ENCODE results near the gene CD58.

Gene CD58

DNA sequence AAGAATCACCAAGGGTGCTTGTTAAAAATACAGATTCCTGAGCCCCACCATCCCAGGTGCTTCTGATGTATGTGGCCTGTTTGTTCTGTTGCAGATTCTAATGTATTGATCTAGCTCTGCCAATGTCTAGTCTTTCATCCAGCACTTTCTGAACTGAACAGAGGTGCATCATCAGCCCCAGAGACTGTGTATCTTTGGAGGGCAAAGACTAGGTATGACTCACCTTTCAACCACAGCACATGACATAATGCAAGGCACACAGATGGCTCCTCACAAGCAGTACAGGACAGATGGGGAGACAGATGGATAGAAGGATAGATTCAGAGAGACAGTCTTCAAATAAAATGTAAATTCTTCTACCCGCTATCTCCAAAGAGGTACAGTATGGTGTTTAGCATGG lies 32.3 kb downstream of the CD58 start:
- DNase-seq (ENCODE audit: low spot score) = peak; percentile 19

DNA sequence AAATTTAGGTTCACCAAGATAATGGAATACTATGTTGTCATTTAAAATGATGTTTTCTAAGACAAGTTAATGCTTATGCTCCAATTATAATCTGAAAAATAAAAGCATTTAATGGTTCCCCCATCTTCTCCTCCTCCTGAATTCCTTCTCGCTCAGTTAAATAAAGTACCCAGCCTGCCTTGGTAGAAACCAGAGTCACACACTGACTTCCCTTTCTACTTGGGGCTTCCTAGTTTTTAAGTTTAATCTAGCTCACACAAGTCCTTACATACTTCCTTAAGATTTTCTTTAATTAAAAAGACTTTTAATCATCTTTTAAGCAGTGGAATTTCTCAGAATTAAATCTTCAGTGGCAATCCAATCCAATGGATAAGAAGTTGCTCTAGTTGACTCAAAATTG lies 32.9 kb downstream of the CD58 start:
- no peak for DNase-seq (ENCODE audit: low spot score)

DNA sequence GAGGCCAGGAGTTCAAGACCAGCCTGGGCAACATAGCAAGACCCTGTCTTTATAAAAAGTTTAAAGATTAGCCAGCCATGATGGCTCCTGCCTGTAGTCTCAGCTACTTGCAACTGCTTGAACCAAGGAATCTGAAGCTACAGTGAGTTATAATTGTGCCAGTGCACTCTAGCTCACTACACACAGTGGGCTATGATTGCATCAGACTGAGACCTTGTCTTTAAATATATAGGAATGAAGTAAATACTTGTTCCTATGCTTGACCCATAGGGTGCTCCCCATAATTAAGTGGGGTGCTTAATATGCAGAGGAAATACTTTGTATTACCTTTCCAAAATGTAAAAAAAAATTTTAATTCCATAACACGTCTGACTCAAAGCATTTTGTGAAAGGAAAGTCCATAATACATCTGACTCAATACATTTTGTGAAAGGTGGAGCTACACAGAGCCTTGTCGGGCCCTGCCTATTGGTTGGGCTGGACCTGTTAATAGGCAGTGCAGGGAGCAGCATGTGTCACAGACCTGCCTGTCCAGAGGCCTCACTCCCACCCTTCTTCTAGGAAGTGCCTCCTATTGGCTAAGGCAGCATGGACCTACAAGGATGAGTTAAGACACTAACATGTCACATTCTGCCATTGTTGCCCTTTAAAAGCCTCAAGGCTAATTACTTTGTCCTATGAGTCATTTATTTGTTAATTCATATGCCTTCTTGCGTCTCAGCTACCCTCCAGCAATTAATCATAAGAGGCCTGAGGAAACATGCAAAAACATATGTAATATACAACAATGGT lies 33.6 kb downstream of the CD58 start:
- no peak for DNase-seq (ENCODE audit: low spot score)

DNA sequence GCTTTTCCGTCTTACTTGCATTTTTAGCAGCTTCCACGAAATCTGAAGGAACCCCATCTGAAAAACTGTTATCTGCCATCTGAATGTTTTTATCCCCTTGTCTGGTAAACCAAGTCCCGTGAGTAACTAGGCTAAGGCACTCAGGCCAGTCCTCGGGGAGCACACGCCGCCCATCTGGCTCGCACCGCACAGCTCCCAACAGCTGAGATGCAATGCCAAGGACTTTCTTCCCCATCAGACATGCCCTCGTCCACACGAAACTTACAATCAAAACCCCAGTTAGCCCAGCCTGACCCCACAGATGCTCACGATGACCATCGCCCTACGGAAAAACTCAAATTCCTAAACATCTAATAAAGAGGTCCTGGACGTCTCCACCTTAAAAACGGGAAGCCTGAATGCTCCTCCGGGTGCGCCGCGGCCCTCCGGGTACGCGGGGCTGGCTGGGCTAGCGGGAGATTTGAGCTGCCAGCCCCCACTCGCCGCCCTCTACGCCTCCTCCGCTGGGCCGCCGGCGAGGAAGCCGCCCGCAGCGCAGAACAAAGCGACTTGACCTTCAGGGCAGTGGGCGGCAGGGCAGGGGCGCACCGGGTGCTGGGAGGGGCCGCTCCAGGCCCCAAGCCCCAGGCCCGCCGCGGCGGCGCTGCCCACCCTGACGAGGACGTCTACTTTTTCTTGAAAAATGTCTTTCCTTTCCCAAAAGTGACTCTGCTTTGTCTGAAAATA lies 36.6 kb downstream of the CD58 start:
- no peak for DNase-seq (ENCODE audit: low spot score)

DNA sequence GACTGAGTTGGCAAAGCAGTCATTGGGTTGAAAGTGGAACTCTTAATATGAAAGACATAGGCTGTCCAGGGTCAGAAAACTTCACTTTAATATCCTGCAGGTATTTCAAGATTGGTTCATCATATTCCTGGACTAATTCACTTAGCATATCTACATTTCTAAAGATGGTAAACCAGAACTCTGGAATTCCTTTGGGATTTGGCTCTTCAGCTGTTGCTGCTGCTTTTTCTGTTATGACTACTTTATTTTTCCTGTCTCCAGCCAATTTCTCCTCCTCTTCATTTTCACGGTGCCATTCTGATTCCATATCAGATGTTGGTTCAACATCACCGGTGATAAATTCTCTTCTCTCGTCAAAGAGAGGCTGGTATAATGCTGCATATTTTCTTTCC lies 37.4 kb downstream of the CD58 start:
- no peak for DNase-seq (ENCODE audit: low spot score)

DNA sequence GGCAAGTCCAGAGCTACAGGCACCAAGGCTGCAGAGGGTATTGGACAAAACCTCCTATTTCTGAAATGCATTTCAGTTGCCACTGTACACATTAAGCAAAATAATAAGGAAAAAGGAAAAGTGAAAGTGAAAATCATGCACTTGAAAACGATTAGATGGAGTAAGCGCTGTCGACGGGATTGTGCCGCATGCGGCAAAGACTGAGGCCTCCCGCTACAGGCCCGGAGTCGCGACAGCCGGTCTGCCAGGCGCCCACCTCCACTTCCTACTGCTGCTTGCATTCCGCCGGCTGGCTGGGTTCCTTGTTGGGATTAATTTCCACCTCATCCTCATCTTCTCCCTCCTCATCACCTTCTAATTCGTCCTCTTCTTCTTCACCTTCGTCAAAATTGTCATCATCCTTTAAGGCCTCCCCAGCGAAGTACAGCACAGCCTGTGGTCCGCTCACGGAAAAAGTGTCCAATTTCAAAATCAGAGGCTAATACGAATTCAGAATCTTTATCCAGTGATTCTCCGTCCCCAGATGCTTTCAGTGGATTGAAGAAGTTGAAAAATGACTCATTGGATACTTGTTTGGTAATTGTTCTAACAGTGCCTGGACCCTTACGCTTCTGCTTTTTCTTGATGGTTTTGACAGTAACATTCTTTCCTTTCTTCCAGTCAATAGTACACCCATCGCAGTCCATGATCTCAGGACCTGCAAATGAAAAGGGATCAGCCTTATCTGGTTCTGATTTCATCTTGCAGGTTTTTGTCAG lies 38.0 kb downstream of the CD58 start:
- no peak for DNase-seq (ENCODE audit: low spot score)

DNA sequence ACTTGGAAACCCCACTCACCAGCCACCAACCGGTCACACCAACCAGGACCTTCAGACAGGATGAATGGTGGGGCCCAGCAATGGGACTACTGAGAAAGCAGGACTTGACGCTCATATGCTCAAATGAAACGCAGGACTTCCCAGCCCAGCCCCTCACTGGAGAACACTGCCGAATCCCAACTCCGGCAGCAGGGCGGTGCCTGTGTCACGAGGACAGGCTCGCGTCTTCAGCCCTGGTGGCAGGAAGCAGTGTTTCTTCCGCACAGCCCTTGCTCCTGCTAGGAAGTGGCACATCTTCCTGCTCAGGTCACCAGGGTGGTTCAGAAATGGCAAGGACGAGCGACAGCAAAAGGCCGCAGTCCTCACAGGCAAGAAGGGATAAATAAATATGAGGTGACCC lies 38.9 kb downstream of the CD58 start:
- DNase-seq (ENCODE audit: low spot score) = no peak

DNA sequence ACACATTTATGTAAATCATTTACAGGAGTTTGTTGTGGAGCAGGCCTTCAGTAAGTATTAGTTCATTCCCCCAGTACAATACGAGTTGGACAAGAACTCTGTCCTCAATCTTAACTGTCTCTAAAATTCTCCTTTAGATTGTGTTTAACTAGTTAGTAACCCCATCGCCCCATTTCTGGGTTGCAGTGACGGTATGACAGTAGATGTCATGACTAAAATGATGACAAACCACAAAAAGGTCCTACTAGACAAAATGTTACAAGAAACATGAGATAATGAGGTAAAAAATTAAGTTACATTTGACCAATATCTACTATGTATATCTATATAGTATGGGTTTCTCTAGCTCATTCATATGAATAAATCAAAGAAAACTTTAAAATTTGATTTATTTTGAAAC lies 41.1 kb downstream of the CD58 start:
- DNase-seq (ENCODE audit: low spot score) = no peak

DNA sequence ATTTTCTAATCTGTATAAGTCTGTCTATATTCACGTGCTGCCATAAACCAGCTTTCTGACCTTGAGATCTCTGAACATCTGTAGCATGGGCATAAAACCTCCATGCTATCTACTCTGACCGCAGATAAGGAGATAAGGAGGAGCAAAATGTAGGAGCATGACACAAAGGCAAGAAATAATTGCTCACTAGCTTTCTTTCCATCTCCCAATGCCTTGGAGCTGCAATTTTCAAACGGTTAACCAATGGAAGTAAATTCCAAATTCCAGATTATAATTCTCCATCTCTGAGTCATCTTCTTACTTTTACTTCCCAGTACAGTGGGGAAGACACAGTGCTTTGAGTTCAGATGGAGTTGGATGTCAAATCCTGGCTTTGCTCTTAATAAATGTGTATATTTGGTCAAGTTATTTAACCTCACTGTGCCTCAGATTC lies 41.6 kb downstream of the CD58 start:
- DNase-seq (ENCODE audit: low spot score) = no peak

DNA sequence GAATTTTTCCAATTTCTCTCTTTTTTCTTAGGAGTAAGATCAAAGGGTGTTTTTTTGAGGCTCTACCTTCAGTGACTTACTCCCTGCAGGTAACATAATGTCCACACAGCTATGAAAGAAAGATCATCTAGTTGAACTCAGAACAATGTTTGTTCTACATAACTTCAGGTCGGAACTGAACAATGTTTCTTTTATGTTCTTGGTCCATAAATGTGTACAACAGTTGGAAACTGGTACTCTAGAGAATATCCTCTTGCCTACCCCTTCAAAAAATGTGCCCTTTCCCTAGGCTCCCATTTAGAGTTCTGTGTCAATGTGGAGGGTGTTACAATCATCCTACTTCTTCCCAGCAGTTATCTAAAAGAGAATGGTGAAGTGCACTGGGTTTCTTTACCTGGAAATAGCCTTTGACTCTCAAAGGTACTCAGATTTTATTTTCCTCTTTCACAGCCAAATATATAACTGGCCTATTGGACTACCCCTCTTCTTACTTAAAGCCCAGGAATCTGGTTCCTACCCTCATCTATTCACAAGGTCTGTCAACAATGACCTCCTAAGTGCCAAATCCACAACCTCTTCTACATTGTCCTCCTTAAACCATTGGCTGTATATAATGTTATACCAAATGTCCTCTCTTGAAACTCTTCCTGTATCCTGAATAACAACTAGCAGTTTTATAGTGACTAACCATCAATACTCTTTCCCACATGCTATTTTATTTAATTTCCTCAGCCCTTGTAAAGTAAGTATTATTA lies 42.3 kb downstream of the CD58 start:
- DNase-seq (ENCODE audit: low spot score) = no peak

DNA sequence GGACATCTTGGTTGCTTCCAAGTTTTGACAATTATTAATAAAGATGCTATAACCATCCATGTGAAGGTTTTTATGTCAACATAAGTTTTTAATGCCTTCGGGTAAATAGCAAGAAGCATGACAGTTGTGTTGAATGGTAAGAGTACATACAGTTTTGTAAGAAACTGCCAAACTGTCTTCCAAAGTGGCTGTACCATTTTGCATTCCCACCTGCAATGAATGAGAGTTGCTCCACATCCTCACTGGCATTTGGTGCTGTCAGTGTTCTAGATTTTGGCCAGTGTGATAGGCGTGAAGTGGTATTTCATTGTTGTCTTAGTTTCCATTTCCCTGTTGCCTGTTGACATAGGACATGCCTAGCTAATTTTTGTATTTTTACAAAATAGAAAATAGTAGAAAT lies 45.4 kb downstream of the CD58 start:
- DNase-seq (ENCODE audit: low spot score) = no peak

DNA sequence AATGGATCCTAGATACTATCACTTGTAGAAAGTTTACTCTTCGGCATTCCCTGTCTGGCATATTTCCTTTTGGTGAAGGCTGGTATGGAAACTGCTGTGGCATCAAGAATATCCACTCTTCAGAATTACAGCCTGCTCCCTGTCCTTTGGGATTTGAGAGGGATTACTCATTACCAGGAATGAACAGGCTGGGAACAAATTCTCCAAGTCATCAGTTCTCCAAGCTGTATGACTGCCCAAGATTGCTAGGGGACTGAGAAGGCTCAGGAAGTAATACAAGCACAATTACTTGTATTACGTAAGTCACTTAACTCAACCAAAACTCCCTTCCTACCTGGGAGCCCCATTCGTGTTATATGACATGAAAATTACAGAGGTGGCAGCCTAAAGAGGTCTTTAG lies 49.6 kb downstream of the CD58 start:
- no peak for DNase-seq (ENCODE audit: low spot score)

DNA sequence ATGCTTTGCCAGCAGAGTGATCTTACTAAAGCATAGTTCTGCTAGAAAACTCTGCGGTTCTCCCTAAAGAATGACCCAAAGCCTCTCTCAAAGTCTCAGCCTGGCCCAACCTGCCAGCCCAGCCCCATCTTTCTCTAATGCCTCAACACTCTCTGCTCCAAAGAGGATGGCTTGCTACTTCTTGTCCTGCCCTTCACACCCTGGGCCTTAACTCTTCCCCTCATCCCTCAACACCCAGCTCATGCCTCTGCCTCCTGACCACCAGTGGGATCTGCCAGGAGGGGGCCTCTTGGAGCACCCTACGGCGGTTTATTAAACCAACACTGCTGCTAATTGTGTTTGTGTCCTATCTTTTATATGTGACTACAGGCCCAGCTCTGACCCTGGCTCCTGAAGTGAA lies 52.4 kb downstream of the CD58 start:
- DNase-seq (ENCODE audit: low spot score) = no peak

DNA sequence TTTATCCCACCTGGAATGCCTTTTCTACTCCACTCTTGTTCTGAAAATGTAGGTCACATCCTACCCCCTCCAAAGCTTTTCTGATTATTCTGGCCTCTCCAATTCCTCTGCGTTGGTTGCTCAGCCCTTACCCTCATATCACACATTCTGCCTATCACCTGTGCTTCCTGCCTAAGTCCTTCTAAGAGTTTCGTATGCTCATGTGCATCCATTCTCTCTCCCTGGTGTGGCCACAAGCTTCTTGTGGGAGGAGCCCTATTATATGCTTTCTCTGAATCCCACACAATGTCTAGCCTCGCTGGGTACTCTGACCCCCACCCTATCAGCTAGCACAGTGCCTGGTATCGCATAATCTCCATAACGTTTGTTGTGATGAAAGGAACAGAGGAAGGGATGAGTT lies 54.2 kb downstream of the CD58 start:
- no peak for DNase-seq (ENCODE audit: low spot score)

DNA sequence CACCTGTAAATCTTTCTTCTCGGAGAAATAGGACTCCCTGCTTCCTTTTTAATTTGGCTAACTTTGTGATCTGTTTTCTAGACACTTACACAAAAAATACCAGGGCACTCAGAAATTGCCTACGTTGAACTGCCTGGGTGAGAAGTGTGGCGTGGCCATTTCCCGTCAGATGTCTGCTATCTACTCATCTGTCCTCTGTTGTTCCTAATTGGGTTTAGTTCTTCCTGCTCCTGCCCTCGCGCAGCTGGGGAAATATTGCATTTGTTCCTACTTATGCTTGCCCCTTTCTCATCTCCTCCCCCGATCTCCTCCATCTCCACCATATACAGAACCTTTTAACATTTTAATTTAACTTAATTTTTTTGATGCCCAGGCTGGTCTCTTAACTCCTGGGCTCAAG lies 55.1 kb downstream of the CD58 start:
- no peak for DNase-seq (ENCODE audit: low spot score)

DNA sequence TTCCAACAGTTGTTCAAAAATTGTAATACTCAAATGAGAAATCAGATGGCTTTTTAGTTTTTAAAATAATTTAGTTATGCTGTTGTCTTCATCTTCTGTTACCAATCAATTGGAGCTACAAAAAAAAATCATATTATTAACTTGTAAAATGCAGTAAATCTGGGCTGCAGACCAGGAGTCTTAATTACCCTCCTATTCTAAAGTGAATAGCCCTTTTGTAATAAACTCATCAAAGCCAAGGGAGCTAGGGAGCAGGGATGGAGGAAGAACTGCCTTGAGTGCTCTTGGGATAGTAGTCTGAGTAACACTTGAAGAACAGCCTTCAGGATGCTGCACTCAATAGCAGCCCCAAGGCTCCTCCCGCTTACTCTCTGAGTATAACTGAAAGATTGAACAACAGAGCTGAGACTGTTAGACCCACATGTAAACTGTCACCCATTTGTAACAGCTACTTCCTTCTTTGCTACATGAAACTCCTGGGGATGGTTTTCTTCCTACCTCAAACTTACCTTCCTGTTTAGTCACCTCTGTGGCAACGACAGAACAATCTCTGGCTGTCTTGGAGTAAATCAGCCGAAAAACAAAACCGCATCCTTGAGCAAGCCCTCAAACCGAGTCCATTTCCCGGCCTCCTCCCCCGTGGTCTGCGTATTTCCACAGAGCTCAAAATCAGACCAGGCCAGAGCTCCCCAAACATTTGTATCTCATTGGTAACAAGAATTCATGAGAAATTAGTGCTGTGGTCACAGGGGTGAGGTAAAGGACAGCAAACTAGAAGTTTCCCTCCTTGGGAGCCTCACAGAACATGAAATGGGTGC lies 55.9 kb downstream of the CD58 start:
- no peak for DNase-seq (ENCODE audit: low spot score)

DNA sequence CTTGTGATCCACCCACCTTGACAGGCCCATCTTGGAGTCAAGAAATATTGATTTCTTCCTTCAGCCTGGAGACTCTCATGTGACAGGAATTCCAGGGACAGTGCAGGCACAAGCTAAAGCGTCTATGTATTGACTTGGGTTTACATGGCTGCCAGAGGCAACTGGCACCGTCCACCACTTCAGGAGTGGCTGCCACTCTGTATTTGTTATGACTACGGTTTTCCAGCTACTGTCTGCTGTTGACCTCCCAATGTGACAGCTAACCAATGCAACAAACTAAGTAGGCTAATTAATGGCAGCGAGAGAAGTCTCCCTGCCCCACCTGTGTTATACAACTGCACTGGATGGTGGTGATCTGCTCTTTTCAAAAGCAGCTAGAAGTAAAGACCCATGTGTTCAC lies 56.9 kb downstream of the CD58 start:
- no peak for DNase-seq (ENCODE audit: low spot score)

DNA sequence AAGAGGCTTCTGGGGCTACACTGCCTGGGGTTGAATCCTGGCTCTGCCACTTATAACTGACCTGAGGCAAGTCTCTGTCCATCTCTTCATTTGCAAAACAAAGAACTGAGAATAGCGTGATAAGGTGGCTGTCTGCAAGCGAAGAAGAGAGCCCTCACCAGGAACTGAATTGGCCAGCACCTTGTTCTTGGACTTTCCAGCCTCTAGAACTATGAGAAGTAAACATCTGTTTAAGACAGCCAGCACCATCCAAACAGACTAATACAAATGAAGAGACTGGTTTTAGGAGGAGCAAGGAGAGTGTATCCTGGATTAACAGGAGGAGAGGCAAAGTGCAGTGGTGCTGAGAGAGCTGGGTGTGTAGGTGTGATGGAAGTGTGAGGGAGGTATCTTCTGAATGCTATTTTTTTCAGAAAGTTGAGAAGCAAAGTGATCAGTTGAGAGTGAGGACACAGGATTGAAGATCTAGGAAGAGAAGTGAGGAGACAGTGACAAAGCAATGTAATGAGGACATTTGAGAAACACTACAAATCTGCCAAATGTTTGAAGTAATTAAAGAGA lies 59.3 kb downstream of the CD58 start:
- no peak for DNase-seq (ENCODE audit: low spot score)

DNA sequence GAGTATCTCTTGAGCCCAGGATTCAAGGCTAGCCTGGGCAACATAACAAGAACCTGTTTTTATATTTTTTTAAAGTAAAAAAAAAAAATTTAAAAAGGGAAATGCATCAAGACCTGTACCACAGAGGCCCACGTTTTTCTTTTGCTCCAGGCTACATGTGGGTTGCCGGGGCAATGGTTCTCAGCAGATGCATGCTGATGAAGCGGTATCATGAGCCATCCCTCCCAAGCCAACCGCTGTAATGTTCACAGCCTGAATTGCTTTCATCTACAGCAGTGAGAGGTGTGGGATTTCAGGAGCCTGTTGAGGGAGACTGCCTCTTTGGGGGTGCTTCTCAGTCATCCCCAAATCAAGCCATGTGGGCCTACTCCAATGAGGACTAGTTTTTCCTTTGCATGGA lies 60.5 kb downstream of the CD58 start:
- no peak for DNase-seq (ENCODE audit: low spot score)

DNA sequence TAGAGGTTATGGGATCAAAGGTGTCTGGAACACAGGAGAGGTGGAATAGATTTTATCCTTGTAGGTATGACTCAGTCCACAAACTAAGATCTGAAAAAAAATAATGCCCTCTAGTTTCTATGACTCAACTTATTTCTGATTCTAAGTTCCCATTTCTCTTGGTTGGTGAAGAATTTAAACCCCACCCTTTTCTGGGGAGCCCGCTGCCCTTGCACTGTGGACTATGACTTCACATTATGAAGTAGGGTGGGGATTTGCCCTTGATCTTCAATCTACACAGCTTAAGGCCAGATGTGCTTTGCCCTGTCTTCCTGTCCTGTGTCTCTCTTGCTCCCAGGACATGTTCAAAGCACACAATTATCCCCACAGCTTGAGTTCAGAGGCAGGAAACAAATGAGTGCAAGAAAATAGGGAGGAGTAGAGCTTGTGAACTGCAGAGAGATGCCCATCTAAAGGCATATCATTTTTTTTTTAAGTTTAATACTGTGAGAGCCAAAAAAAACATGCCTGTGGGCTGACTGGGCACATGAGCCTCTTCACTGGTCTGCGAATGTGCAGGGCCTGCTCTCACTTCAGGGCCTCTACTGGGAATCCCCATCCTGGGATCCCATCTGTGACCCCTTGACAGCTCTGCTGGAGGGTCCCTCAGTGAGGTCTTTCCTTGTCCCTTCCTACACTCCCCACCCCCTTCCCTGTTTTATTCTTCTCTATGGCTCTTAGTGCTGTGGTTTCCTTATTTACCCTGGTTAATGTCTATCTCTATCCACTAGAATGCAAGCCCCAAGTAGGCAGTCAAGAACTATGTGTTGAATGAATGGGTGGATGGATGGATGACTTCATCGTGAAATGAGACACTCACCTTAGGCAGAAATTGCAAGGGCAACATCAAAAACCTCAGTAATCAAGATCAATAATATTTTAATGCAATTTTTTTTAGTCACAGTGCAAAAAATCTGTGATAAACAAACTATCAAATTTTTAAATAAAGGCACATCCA lies 61.5 kb downstream of the CD58 start:
- DNase-seq (ENCODE audit: low spot score) = no peak
